HCT116 (cell line): ENCODE results near the gene EFR3B. TPM values are rescaled to one million over a fixed set of nuclear protein-coding genes. Genes with fewer than 3 reads are reported as not detected.

Source experiments
- ATAC-seq: fragments of 200-7000 bp; cut with Tn5 transposase; 2 replicates; pipeline ENCODE4 v1.9.1; 2020; ENCODE audit warnings: mild to moderate bottlenecking, moderate library complexity
- BruUV-seq: library from RNA; stranded (reverse); fragments of 400-500 nt; replicated peaks from 2 replicates; lab custom pipeline; 2021; lab: Mats Ljungman, UMichigan
- CTCF ChIA-PET: fragments of 300-600 bp; sonication (Branson Sonifier 250); formaldehyde crosslinking; loops from one replicate; lab custom pipeline; 2021; ENCODE audit warnings: antibody characterized with exemption; lab: Charles Lee
- POLR2A ChIA-PET: fragments of 300-600, 350-600 bp; sonication (Branson Sonifier 250); formaldehyde crosslinking; loops from one replicate; lab custom pipeline; 2021; ENCODE audit warnings: antibody characterized with exemption; lab: Charles Lee
- RAD21 ChIA-PET, 2 experiments: fragments of 300-600 bp; sonication (Branson Sonifier 250); formaldehyde crosslinking; loops; one replicate each; lab custom pipeline; 2023; ENCODE audit warnings: low total read pairs in 2 of 2; ENCODE audit not compliant: uncharacterized antibody in 2 of 2, unreplicated experiment in 2 of 2, low non-redundant PET in 1 of 2; lab: Charles Lee
- DNase-seq: peaks from one replicate; pipeline ENCODE4 v3.0.0-alpha.2; 2010; ENCODE audit warnings: low read depth, low spot score
- H2AFZ ChIP-seq: fragments of 200-600 bp; shearing (Covaris generic), sonication (generic); 2 replicates; pipeline ENCODE4 v1.6.1; 2017; ENCODE audit warnings: low read depth, mixed run types, mixed read lengths, antibody characterized with exemption, low read length; ENCODE audit not compliant: poor library complexity, severe bottlenecking
- H3K27ac ChIP-seq: 2 replicates; pipeline ENCODE4 v1.5.1; 2012; ENCODE audit warnings: low read depth, low read length
- H3K27me3 ChIP-seq: fragments of 200-600 bp; sonication (generic); 2 replicates; pipeline ENCODE4 v1.6.1; 2016; ENCODE audit warnings: mixed run types, low read length, mixed read lengths; ENCODE audit not compliant: insufficient read depth
- H3K36me3 ChIP-seq, 2 experiments: fragments of 200-500 bp in 1 of 2; fragments of 200-600 bp in 1 of 2; sonication (Bioruptor generic) in 1 of 2; sonication (generic) in 1 of 2; 2 replicates each; pipeline versions ENCODE4 v1.5.1 to v1.6.1; 2014 to 2016; ENCODE audit warnings: low read length in 2 of 2, inconsistent platforms in 1 of 2, mixed read lengths in 1 of 2, mixed run types in 1 of 2; ENCODE audit not compliant: insufficient read depth in 2 of 2, control insufficient read depth in 1 of 2
- H3K4me1 ChIP-seq, 2 experiments: fragments of 200-600 bp in 1 of 2; sonication (generic) in 1 of 2; 2 replicates each; pipeline versions ENCODE4 v1.5.1 to v1.6.1; 2012 to 2017; ENCODE audit warnings: low read length in 2 of 2, inconsistent platforms in 1 of 2, mild to moderate bottlenecking in 1 of 2, mixed read lengths in 1 of 2, mixed run types in 1 of 2, moderate library complexity in 1 of 2; ENCODE audit not compliant: insufficient read depth in 2 of 2, control insufficient read depth in 1 of 2
- H3K4me2 ChIP-seq: fragments of 200-600 bp; sonication (generic); 2 replicates; pipeline ENCODE4 v1.6.1; 2017; ENCODE audit warnings: mixed run types, low read length, mixed read lengths
- H3K4me3 ChIP-seq, 2 experiments: fragments of 200-600 bp in 1 of 2; sonication (generic) in 1 of 2; replicated peaks in 1 of 2; 2 replicates each; pipeline ENCODE4 v1.5.1; 2011 to 2016; ENCODE audit warnings: low read length in 2 of 2, control low read depth in 1 of 2, low read depth in 1 of 2, mild to moderate bottlenecking in 1 of 2, mixed read lengths in 1 of 2, mixed run types in 1 of 2
- H3K79me2 ChIP-seq: fragments of 200-600 bp; sonication (generic); 2 replicates; pipeline ENCODE4 v1.6.1; 2017; ENCODE audit warnings: mild to moderate bottlenecking, mixed run types, low read length, moderate library complexity, mixed read lengths; ENCODE audit not compliant: insufficient read depth
- H3K9ac ChIP-seq: fragments of 200-600 bp; sonication (generic); 2 replicates; pipeline ENCODE4 v1.6.1; 2016; ENCODE audit warnings: low read length, mixed read lengths
- H3K9me2 ChIP-seq: fragments of 200-600 bp; sonication (generic), shearing (Covaris generic); 2 replicates; pipeline ENCODE4 v1.6.1; 2017; ENCODE audit warnings: mixed run types, mild to moderate bottlenecking, moderate library complexity; ENCODE audit not compliant: insufficient read depth
- H3K9me3 ChIP-seq, 2 experiments: fragments of 200-500 bp in 1 of 2; fragments of 200-600 bp in 1 of 2; sonication (Bioruptor generic) in 1 of 2; sonication (generic) in 1 of 2; 2 replicates each; pipeline ENCODE4 v1.6.1; 2014 to 2017; ENCODE audit warnings: low read length in 2 of 2, mixed read lengths in 2 of 2, inconsistent platforms in 1 of 2, low read depth in 1 of 2, mild to moderate bottlenecking in 1 of 2, mixed run types in 1 of 2, moderate library complexity in 1 of 2; ENCODE audit not compliant: control insufficient read depth in 1 of 2, insufficient read depth in 1 of 2
- H4K20me1 ChIP-seq: fragments of 200-600 bp; sonication (generic), shearing (Covaris generic); 2 replicates; pipeline ENCODE4 v1.6.1; 2017; ENCODE audit warnings: mixed run types, mild to moderate bottlenecking, moderate library complexity; ENCODE audit not compliant: insufficient read depth
- CEBPB ChIP-seq: IDR thresholded peaks from 2 replicates; pipeline ENCODE4 v1.6.1; 2012; ENCODE audit warnings: low read depth
- EGR1 ChIP-seq: IDR thresholded peaks from 2 replicates; pipeline ENCODE4 v1.6.1; 2012; ENCODE audit warnings: low read depth
- ELF1 ChIP-seq: IDR thresholded peaks from 2 replicates; pipeline ENCODE4 v1.6.1; 2012; ENCODE audit warnings: low read depth, borderline replicate concordance
- EZH2 ChIP-seq: fragments of 200-600 bp; sonication (generic); IDR thresholded peaks from 2 replicates; pipeline ENCODE4 v1.6.1; 2017; ENCODE audit warnings: antibody characterized with exemption, mixed run types
- EZH2phosphoT487 ChIP-seq: fragments of 200-600 bp; IDR thresholded peaks from 2 replicates; pipeline ENCODE4 v1.6.1; 2018; ENCODE audit warnings: antibody characterized with exemption, borderline replicate concordance
- FOSL1 ChIP-seq: IDR thresholded peaks from 2 replicates; pipeline ENCODE4 v1.6.1; 2012; ENCODE audit warnings: low read depth
- JUND ChIP-seq: IDR thresholded peaks from 2 replicates; pipeline ENCODE4 v1.6.1; 2012
- POLR2A ChIP-seq: IDR thresholded peaks from 2 replicates; pipeline ENCODE4 v1.7.0; 2011; ENCODE audit warnings: borderline replicate concordance; ENCODE audit not compliant: insufficient read depth, insufficient read length; ENCODE audit errors: extremely low read depth
- POLR2AphosphoS5 ChIP-seq: IDR thresholded peaks from 2 replicates; pipeline ENCODE4 v1.6.1; 2011; ENCODE audit warnings: mild to moderate bottlenecking, low read depth, low read length, moderate library complexity
- RAD21 ChIP-seq: IDR thresholded peaks from 2 replicates; pipeline ENCODE4 v1.6.1; 2012; ENCODE audit warnings: low read depth, mild to moderate bottlenecking
- SP1 ChIP-seq: IDR thresholded peaks from 2 replicates; pipeline ENCODE4 v1.6.1; 2012; ENCODE audit warnings: low read depth
- SRF ChIP-seq: IDR thresholded peaks from 2 replicates; pipeline ENCODE4 v1.6.1; 2012; ENCODE audit warnings: low read depth
- intact Hi-C: fragments of 100-400 bp; cut with micrococcal nuclease; formaldehyde crosslinking; loops from 2 replicates; pipeline ENCODE4 v1.10.0; 2022
- total RNA-seq: library from RNA; stranded (reverse); gene quantifications from one replicate; pipeline ENCODE4 v1.2.1, GENCODE V29; 2021; ENCODE audit not compliant: unreplicated experiment
- TF ChIP-seq, protein P1 (sequence below): IDR thresholded peaks from 2 replicates; pipeline ENCODE4 v1.6.1; 2012
- TF ChIP-seq, protein P2 (sequence below): IDR thresholded peaks from 2 replicates; pipeline ENCODE4 v1.6.1; 2011; ENCODE audit warnings: mild to moderate bottlenecking, low read length, moderate library complexity; ENCODE audit not compliant: insufficient replicate concordance; ENCODE audit errors: extremely low read depth
- TF ChIP-seq, protein P3 (sequence below), 3 experiments: fragments of 200-600 bp in 1 of 3; sonication (generic) in 1 of 3; IDR thresholded peaks in 2 of 3; conservative IDR thresholded peaks in 1 of 3; 2 replicates each; pipeline ENCODE4 v1.5.1; 2012 to 2017; ENCODE audit warnings: low read depth in 2 of 3, low read length in 2 of 3, antibody characterized with exemption in 1 of 3, borderline replicate concordance in 1 of 3, control low read depth in 1 of 3, mild to moderate bottlenecking in 1 of 3, mixed read lengths in 1 of 3, mixed run types in 1 of 3, moderate library complexity in 1 of 3; ENCODE audit not compliant: insufficient read depth in 1 of 3
- TF ChIP-seq, protein P4 (sequence below): IDR thresholded peaks from 2 replicates; pipeline ENCODE4 v1.6.1; 2012; ENCODE audit warnings: low read depth

Gene EFR3B
- total RNA-seq, 1 experiment from 2014 or later: 0.96 TPM

DNA sequence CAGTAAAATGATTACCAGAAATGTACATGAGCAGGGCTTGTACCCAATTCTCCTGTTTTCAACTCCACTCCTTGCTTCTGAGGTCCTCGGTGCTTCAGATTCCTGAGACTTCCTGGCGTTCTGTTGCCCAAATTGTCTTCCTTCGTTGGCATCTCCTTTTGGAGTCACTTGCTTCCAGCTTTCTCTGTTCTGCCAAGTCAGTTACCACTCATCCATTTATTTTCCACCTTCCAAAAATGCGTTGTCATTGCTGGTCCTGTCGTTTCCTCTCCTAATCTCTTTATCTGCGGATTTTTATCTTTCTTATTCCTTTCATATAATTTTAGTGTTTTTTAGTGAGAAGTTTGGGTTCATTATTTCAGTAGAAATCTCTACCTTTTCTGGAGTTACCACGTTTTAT is 18.5 kb upstream of the EFR3B start:
- RAD21 ChIA-PET: no interaction called here
- POLR2A ChIA-PET: no interaction called here
- intact Hi-C loops: no loop called here
- Histone ChIP-seq H3K27me3 (no peaks in the 10 kb centered on the region), H3K9ac (no peak overlapping the region), H4K20me1 (no peaks in the 10 kb centered on the region), H3K36me3 (no peaks in the 10 kb centered on the region), H3K27ac (no peak overlapping the region), H3K79me2 (no peaks in the 10 kb centered on the region), H2AFZ (no peak overlapping the region), H3K9me3 (no peaks in the 10 kb centered on the region), H3K9me2 (no peaks in the 10 kb centered on the region)
- no peak for ATAC-seq
- no TSS peak for BruUV-seq
- CTCF ChIA-PET: no interaction called here
- TF ChIP-seq RAD21: no peak
- TF ChIP-seq ELF1: no peak
- TF ChIP-seq, protein P1, sequence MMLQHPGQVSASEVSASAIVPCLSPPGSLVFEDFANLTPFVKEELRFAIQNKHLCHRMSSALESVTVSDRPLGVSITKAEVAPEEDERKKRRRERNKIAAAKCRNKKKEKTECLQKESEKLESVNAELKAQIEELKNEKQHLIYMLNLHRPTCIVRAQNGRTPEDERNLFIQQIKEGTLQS: no peak
- no peak for TF ChIP-seq EZH2phosphoT487
- TF ChIP-seq EZH2: no peak
- no peak for TF ChIP-seq CEBPB
- no peak for TF ChIP-seq SRF
- TF ChIP-seq, protein P2, sequence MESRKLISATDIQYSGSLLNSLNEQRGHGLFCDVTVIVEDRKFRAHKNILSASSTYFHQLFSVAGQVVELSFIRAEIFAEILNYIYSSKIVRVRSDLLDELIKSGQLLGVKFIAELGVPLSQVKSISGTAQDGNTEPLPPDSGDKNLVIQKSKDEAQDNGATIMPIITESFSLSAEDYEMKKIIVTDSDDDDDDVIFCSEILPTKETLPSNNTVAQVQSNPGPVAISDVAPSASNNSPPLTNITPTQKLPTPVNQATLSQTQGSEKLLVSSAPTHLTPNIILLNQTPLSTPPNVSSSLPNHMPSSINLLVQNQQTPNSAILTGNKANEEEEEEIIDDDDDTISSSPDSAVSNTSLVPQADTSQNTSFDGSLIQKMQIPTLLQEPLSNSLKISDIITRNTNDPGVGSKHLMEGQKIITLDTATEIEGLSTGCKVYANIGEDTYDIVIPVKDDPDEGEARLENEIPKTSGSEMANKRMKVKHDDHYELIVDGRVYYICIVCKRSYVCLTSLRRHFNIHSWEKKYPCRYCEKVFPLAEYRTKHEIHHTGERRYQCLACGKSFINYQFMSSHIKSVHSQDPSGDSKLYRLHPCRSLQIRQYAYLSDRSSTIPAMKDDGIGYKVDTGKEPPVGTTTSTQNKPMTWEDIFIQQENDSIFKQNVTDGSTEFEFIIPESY: no peak
- TF ChIP-seq, protein P3, sequence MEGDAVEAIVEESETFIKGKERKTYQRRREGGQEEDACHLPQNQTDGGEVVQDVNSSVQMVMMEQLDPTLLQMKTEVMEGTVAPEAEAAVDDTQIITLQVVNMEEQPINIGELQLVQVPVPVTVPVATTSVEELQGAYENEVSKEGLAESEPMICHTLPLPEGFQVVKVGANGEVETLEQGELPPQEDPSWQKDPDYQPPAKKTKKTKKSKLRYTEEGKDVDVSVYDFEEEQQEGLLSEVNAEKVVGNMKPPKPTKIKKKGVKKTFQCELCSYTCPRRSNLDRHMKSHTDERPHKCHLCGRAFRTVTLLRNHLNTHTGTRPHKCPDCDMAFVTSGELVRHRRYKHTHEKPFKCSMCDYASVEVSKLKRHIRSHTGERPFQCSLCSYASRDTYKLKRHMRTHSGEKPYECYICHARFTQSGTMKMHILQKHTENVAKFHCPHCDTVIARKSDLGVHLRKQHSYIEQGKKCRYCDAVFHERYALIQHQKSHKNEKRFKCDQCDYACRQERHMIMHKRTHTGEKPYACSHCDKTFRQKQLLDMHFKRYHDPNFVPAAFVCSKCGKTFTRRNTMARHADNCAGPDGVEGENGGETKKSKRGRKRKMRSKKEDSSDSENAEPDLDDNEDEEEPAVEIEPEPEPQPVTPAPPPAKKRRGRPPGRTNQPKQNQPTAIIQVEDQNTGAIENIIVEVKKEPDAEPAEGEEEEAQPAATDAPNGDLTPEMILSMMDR (IDR thresholded peaks at IDR 0.05 in 2 of 3, conservative IDR thresholded peaks at IDR 0.05 in 1 of 3; ENCODE audit: borderline replicate concordance in 1 of 3, insufficient read depth in 1 of 3, low read depth in 2 of 3, low read length in 2 of 3): no peak
- no peak for TF ChIP-seq JUND
- TF ChIP-seq, protein P4, sequence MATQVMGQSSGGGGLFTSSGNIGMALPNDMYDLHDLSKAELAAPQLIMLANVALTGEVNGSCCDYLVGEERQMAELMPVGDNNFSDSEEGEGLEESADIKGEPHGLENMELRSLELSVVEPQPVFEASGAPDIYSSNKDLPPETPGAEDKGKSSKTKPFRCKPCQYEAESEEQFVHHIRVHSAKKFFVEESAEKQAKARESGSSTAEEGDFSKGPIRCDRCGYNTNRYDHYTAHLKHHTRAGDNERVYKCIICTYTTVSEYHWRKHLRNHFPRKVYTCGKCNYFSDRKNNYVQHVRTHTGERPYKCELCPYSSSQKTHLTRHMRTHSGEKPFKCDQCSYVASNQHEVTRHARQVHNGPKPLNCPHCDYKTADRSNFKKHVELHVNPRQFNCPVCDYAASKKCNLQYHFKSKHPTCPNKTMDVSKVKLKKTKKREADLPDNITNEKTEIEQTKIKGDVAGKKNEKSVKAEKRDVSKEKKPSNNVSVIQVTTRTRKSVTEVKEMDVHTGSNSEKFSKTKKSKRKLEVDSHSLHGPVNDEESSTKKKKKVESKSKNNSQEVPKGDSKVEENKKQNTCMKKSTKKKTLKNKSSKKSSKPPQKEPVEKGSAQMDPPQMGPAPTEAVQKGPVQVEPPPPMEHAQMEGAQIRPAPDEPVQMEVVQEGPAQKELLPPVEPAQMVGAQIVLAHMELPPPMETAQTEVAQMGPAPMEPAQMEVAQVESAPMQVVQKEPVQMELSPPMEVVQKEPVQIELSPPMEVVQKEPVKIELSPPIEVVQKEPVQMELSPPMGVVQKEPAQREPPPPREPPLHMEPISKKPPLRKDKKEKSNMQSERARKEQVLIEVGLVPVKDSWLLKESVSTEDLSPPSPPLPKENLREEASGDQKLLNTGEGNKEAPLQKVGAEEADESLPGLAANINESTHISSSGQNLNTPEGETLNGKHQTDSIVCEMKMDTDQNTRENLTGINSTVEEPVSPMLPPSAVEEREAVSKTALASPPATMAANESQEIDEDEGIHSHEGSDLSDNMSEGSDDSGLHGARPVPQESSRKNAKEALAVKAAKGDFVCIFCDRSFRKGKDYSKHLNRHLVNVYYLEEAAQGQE: no peak
- TF ChIP-seq EGR1: no peak
- TF ChIP-seq POLR2AphosphoS5: no peak
- no peak for TF ChIP-seq FOSL1
- no peak for TF ChIP-seq SP1
- no peak for TF ChIP-seq POLR2A
- TF ChIP-seq, all 23 proteins: peak for 0
- H3K4me2 ChIP-seq: no peak overlapping the region
- H3K4me3 ChIP-seq: no peak overlapping the region
- no peak for DNase-seq
- H3K4me1 ChIP-seq: no peaks in the 10 kb centered on the region
